ENCODE results near the gene CNDP2.
"Not testable (repeated sequence)": the region's sequence is repeated elsewhere in the genome, so short reads cannot be mapped to it uniquely, and the experiment has no call there.

CNDP2 gene

DNA sequence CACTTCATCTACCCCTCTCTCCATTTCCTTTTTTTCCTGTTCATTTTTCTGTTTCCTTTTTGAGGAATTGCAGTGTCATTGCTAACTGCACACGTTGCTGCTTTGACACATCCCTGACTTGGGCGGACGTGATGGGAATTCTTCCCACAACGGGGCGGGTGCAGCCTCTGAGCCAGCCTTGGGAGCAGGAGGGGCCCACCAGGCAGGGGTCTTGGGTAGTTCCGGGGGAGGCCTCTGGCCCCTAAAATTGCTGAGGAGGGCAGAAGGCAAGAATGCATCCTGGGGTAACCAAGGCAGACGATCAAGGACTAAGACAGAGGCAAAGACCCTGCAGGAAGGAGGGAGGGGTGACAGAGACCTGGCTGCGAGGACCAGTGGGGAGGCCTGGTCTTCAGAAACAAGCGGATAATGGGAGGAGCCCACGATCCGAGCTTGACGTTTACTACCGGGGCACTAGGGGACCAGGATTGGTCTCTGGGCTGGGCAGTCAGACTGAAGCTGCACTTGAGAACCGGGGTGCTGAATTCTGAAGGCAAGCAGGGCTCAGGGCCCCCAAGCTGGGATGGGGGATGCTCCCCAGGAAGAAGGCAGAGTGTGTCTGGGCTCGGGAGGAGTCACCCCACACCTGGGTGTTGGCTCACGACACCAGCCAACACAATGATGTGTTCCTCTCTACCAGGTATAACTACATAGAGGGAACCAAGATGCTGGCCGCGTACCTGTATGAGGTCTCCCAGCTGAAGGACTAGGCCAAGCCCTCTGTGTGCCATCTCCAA, 23.3 kb downstream of the CNDP2 start:
- no peak for DNase-seq

DNA sequence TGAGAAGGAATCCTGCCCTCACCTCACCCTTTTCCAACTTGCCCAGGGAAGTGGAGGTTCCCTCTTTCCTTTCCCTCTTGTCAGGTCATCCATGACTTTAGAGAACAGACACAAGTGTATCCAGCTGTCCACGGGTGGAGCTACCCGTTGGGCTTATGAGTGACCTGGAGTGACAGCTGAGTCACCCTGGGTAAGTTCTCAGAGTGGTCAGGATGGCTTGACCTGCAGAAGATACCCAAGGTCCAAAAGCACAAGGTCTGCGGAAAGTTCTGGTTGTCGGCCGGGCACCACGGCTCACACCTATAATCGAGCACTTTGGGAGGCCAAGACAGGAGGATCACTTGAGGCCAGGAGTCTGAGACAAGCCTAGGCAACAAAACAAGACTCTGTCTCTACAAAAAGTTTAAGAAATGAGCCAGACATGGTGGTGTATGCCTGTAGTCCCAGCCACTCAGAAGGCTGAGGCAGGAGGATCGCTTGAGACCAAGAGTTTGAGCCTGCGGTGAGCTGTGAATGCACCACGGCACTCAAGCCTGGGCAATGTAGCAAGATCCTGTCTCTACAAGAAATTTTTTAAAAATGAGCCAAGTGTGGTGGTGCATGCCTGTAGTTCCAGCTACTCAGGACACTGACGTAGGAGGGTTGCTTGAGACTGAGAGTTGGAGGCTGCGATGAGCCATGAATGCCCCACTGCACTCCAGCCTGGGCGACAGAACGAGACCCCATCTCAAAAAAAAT, 24.1 kb downstream of the CNDP2 start:
- DNase-seq, result no peak

DNA sequence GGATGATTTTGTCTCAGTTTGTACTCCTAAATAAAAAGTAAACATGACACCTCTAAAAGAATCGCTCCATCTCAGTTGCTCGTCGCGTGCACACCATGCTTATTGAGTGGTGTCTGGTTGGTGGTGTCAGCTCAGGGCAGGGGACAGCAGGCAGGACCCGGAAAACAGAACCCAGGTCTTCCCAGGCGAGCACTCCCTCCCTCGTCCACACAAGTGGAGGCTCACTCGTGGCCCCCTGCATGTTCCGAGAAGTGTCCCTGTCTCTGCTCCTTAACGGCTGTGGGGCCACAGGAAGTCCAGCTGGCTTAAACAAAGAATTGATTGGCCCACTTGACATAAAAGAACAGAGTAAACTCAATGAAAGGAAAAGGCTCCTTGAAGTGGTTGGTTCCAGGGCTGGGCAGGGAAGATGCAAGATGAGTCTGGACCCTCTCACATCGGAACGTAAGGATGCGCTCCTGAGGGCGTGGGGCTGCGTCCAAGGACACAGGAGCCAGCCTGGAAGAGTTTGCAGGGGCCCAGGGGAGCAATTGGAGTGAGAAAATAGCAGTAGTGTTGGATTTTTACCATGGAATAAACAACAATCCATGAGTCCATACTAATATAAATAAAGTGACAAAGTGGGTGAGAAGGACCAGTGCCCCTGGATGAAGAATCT, 25.0 kb downstream of the CNDP2 start:
- no peak for DNase-seq

DNA sequence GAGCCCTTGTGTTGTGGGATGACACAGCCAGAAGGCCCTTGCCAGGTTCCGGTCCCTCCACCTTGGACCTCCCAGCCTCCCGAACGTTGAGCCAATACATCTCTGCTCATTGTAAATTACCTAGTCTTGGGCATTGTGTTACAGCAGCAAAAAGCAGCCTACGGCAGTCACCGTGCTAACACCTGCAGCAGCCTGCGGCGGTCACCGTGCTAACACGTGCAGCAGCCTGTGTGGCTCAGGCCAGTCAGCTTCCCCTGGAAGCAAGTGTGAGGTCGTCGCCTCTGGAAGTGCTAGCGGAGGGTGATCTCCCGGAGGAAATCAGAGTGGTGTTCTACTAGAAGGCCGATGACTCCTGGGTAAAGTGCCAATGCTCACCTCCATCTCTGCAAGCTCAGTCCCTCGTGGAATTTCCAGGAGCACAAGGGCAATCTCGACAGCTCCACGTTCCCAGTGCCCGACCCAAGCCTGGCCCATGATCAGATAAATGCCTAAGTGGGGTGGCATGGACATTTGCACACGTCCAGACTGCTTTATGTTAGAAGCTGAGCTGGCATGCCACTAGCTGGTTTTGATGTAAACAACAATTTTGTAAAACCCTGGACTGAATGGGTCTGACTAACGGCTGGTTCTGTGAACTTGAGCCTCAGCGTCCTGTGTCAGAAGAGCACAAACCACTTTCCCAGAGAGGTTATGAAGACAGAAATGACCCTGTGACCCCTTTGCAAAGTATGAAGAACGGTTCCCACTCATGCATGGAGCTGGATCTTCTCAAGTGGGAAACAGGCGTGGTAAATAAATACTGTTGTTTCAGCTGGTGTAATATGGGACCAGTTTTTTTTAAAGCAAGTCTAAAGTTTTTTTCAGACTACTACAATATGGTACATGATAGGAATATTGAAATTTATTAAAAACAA, 26.7 kb downstream of the CNDP2 start:
- DNase-seq, result no peak

DNA sequence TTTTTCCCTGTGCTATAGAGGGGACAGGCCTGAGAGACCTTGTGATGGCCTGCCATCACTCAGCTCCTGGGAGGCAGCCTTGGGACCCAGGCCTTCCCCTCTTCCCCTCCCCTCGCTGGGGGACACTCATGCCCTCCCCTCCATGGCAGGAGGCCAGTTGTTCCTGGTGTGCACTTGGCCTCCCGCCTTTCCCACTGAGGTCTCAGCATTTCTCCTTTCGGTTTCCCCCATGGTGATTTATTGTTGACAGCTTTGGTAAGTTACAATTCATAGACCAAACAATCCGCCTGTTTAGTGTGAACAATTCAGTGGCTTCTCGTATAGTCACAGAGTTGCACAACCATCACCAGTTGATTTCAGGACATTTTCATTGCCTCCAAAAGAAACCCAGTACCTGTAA, 27.9 kb downstream of the CNDP2 start:
- DNase-seq, result no peak

DNA sequence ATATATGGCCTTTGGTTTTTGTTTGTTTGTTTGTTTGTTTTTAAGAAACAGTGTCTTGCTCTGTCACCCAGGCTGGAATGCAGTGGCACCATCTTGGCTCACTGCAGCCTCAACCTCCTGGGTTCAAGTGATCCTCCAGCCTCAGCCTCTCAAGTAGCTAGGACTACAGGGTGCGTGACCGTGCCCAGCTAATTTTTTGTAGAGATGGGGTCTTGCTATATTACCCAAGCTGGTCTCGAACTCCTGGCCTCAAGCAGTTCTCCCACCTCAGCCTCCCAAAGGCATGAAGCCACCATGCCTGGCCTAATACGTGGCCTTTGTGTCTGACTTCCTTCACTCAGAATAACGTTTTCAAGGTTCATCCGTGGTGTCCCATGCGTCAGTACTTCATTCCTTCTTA, 28.8 kb downstream of the CNDP2 start:
- DNase-seq, result not testable (repeated sequence)

DNA sequence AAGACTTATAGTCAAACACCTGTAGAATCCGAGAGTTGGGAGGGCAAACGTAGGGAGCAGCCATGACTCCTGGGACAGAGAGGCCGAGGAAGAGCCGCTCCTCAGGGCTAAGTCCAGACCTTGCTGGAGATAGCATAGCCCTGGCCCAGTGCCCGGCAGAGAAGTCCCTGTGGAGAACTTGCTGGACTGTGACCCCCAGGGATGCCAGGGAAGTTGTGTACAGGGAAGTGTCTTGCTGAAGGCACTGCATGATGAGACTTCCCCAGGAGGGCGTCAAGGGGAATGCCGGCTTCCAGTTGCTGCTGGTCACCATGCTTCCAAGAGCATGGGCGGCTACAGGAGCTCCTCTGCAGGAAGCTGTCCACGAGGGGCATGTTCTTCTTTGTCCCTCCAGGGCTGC, 29.6 kb downstream of the CNDP2 start:
- DNase-seq, result no peak

DNA sequence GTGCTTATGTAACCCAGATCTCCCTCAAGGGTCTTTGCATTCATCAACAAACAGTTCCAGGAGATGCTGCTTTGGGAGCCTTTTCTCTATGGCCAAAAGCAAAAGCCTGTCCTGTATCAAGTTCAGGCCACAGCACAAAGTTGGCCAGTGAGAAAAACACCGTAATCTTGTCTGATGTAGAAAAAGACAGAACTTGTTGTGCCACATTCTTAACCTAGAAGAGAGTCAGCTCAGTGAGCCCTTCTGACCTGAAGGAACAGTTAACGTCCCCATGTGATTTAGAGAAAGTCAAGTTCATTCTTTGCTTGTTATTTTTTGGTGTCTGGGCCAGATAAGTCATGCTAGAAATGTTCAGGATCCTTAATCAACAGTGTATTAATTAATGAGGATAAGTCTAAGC, 30.3 kb downstream of the CNDP2 start:
- no peak for DNase-seq

DNA sequence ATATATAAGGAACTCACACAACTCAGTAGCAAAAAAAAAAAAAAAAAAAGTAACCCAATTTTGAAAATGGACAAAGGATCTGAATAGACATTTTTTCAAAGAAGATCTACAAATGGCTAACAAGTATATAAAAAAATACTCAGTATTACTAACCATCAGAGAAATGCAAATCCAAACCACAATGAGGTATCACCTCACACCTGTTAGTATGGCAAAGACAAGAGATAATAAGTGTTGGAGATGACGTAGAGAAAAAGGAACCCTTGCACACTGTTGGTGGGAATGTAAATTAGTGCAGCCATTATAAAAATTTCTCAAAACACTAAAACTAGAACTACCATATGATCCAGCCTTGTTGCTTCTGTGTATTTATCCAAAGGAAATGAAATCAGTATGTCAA, 32.3 kb downstream of the CNDP2 start:
- no peak for DNase-seq

DNA sequence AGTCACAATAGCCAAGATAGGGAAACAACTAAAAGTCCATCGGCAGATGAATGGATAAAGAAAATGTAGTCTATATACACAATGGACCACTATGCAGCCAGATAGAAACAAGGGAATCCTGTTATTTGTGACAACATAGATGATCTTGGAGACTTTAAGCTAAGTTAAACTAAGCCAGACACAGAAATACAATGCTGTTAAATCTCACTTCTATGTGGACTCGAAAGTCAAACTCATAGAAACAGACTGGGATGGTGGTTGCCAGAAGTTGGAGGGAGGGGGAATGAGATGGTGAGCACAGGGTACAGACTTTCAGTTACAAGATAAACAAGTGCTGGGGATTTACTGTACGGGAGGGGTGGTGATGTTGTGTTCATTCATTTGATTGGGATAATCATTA, 32.8 kb downstream of the CNDP2 start:
- DNase-seq, result no peak

DNA sequence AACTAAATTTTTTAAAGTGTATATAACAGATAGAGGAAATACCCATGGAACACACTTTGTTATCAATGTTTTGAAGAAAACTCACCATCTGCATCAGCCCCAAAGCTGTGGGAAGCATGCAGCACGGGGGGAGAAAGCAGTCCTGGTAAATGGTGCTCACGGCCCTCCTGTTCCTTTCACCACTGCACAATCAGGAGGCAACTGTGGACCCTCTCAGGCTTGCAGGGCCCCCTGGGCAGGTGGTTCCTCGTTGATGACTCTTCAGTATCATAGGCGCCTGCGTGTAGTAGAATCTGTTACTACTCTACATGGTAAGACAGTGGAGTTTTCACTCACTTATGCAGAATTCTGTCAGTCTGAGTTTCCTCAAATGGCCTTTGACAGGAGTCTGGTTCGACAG, 33.2 kb downstream of the CNDP2 start:
- no peak for DNase-seq

DNA sequence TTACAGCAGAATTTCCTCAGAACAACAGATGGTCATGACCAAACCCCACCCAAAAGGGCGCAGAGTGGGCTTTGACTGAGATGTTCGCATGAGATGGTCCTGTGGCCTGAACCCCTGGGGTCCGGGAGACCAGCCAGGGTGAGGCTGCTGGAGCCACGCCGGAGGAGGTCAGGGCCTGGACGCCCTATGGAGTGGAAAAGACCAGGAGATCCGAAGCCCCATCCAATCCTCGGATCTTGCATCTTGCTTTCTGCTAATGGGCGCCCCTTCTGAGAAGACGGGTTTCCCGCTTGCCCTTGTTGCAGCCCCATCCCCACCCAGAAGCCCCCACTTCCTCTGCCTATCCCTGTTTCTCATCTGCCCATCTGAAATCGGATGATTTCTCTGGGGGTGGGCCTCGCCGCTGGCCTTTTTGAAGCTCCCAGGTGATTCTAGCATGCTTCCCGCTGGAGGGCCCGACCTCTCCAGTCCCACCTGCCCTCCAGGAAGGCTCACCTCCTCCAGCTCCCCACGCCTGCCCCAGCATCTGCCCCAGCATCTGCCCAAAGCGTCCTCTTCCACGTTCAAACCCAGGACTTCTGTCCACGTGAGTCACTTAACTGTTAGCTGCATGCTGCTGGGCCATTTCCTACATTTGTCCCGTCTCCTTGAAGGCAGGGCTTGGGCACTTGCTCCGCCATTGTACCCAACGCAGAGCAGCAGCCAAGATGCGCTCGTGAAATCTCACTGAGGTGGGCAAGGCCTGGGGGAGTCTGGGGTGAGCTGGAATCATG, 33.8 kb downstream of the CNDP2 start:
- no peak for DNase-seq

DNA sequence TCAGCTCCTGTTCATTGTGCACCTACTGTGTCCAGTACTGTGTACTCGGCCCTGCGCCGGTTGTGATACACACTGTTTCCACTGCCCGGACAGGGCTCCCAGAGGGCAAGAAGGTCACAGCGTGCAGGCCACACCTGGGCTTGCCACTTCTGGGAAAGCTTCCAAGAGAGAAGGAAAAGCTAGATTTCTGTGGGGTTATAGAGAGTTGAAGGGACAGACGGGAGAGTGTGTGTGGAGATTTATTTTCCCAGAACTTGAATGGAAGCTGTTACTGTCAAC, 34.4 kb downstream of the CNDP2 start:
- DNase-seq, result no peak

DNA sequence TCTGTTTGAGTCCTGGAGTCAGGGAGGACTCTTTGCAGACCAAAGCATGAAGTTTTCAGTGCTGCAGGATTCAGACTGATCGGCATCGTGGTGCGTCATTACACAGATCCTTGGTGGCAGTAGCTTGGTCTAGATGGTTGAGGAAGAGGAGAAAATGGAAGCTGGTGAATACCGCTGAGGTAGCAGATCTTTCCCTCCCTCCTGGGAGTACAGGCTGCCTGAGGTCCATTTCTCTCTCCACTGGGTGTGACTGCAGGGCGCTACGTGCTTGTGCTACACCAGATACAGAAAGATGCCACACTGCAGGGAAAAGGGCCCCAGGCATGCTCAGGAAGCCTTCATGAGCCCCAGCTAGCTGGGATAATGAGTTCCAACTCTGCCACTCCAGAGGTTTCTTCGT, 34.9 kb downstream of the CNDP2 start:
- DNase-seq, result no peak

DNA sequence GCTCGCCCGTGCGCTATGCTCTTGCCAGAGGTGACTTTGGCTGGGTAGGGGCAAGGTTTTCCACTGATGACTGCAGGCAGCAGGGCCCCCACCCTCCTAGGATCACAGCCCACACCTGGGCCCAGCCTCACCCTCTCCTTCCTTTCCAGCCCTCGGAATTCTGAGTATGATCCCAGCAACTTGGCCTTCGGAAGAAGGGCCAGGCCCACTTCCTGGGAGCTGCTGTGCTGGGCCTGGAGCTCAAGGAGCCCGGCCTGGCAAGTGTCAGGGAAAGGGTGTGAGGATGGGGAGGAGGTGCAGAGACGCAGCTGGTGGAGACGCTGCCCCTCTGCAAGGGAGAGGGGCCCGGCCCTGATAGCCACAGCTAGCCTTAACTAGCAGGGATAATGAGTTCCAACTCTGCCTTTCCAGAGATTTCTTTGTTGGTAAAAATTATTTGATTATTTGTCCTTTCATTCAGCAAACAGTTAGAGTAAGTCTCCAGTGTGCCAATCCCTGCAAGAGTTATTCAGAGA, 36.4 kb downstream of the CNDP2 start:
- DNase-seq, result no peak

DNA sequence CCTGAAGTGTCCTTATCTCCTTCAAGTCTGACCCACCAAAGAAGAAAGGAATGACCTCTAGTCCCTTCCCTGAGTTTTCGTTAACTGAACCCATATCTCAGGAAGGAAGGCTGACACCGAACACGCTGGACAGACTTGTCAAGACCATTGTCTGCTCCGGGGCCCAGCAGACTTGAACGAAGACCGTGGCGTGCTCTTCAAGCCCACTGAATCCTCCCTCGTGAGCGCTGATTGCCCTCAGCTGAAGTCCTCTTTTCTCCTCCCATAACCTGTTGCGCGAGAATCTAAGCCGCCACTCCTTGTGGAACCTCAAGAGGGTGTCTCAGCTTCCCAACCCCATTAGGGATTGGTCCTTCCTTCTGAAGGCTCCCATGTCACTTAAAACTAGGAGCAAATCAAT, 37.5 kb downstream of the CNDP2 start:
- DNase-seq, result no peak

DNA sequence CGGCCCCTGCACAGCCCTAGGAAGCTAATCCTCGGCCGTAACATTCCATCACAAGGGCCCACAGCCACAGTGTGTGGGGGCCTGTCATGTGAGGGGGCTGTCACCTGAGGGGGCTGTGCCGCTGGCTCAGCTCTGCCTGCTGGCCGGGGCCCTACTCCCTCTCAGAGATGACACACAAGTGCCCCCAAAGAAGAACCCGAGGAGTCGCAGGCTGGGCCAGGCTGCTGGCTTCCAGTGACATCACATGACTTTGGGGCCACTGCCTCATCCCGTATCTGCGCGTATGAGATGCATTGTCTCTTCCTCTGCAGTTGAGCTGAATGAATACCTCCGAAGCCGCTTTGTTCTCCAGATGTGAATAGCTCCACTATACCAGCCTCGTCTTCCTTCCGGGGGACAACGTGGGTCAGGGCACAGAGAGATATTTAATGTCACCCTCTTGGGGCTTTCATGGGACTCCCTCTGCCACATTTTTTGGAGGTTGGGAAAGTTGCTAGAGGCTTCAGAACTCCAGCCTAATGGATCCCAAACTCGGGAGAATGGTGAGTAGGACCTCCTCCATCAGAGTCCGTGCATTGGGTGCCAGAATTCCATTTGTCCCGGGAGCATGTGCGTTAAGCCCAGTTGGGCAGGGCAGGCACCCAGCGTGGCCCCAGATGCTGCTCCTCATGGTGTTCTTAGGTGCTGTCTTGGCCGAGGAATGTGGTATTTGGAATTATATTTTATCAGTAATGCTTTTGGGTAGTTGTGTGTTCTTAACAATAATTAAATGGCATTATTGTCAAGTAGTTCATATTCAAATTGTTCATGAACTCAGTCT, 38.2 kb downstream of the CNDP2 start, which contains the start of gene CNDP1:
Gene CNDP1 (plus strand): TSS at position 351 of the 820 bp plus-strand sequence. CDS start 168 bp downstream, at position 519.
- DNase-seq, result no peak

DNA sequence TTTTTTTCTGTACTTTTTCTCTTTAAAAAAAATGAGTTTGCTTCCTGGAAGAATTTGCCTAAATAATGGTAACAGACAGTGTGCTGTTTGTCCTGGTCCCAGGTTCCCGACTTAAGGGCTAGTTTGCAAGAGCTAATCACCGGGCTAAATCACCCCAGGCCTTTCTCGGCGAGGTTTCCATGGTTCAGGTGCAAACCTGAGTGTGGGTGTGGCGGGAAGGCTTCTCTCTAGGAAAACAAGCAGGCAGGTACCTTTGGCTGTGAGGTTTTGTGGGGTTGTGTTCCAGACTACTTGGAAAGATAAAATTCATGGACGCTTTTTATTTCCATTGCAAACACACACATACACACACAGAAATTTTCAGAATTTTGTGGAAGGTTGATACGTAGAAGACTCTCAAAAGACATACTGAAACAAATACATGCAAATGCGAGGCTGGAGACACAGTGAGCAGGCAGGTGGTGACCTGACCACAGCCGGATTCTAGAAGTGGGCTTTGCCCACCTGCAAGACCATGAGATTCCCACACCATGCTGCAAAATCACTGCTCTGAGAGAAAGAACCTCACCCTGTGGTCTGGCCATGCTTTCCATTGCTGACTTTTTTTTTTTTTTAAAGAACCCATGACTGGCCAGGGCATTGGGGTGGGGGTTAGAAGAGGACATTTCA, 39.0 kb downstream of the CNDP2 start:
- DNase-seq, result no peak

DNA sequence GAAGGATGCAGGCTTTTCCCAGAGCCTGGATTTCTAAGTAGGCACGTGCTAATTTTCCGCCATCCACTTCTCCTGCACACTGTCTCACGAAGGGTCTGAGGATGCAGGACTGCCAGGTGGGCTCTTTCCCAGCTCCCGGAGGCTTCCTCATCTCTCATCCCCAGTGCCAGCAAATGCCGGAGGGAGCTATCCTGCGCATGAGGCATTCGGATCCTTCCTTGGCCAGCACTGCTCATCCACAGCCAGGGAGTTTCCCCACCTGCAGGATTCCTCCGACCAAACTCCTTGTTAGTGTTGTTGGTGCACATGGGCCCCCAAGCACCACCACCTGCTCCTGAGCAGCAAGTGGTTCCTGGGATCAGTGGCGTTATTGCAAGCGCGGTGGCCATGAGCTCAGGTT, 43.1 kb downstream of the CNDP2 start:
- DNase-seq, result no peak

DNA sequence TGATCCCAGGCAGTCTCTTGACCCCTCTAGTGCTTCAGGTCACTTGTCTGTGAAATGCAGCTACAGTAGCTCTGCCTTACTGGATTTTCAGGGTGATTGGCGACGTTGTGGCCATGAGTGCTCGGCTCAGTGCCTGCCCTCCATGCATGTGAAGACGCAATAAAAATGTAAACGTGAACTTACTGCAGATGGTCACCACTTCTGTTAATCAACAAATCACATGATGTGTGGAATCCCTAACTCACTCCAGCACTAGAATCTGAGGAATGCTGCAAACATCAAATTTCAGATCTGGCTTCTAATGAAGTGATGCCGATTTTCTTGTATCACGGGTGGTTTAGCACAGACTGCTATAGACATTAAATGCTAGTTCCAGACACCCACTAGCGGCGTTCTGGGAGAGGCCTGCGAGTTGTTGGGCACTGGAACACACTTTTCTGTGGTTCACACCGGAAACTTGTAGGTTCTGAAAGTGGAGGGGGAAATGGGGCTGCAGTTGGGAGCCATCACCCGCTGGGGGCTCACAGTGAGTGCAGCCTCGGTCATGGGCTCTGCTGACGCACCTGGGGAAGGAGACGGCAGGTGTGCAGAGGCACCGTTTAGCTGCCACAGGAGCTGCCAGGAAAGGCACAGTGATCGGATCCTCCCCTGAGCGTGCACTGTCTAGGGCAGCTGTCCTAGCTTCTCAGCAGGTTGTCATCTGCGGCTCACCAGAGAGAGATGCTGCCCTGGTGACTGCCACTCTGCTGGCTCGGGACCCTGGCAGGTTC, 44.7 kb downstream of the CNDP2 start:
- no peak for DNase-seq
